Astrocyte of the hippocampus (primary cell): ENCODE measurements around the gene KDM6B.
"Not testable (repeated sequence)": the region's sequence is repeated elsewhere in the genome, so short reads cannot be mapped to it uniquely, and the experiment has no call there.

ENCODE experiments used
- DNase-seq: peaks from one replicate; pipeline ENCODE4 v3.0.0; 2011; ENCODE audit warnings: low read depth, low spot score

Gene KDM6B

GRCh38 chr17:7852262-7852670 lies 18.2 kb downstream of the KDM6B start:
- no peak for DNase-seq

GRCh38 chr17:7852919-7853690 lies 19.1 kb downstream of the KDM6B start:
- no peak for DNase-seq

- DNase-seq = no peak
These were observed 19.6 kb downstream of the KDM6B start for GRCh38 chr17:7853691-7854038.

GRCh38 chr17:7854078-7854777 lies 20.2 kb downstream of the KDM6B start:
- no peak for DNase-seq

- DNase-seq = no peak
These were observed 21.0 kb downstream of the KDM6B start, which contains the start of gene TMEM88 for GRCh38 chr17:7854851-7855659. Gene TMEM88 (plus strand): TSS chr17:7855066. CDS start chr17:7855075, 9 bp downstream.

- DNase-seq = no peak
These were observed 21.6 kb downstream of the KDM6B start for GRCh38 chr17:7855660-7856010.

GRCh38 chr17:7856011-7856810 lies 22.2 kb downstream of the KDM6B start:
- no peak for DNase-seq

GRCh38 chr17:7856811-7857712 lies 23.0 kb downstream of the KDM6B start, which contains the start of gene NAA38:
Gene NAA38 (minus strand): TSS chr17:7857559. CDS start chr17:7857463, 96 bp downstream.
- DNase-seq = peak; percentile 99

- peak; percentile 95 for DNase-seq
These were observed 23.9 kb downstream of the KDM6B start, which contains the start of gene CYB5D1 for GRCh38 chr17:7857713-7858521. Gene CYB5D1 (plus strand): TSS chr17:7858003. CDS start chr17:7858135, 132 bp downstream.

- peak; percentile 79 for DNase-seq
These were observed 24.4 kb downstream of the KDM6B start for GRCh38 chr17:7858522-7858810.

- DNase-seq = no peak
These were observed 25.0 kb downstream of the KDM6B start for GRCh38 chr17:7859028-7859427.

- DNase-seq = peak; percentile 64
These were observed 28.8 kb downstream of the KDM6B start for GRCh38 chr17:7862692-7863437.

- DNase-seq = not testable (repeated sequence)
These were observed 30.4 kb downstream of the KDM6B start for GRCh38 chr17:7864384-7864783.

GRCh38 chr17:7864995-7865650 lies 31.1 kb downstream of the KDM6B start:
- no peak for DNase-seq

- no peak for DNase-seq
These were observed 33.9 kb downstream of the KDM6B start for GRCh38 chr17:7867881-7868329.

GRCh38 chr17:7873051-7873450 lies 39.0 kb downstream of the KDM6B start:
- DNase-seq = no peak

GRCh38 chr17:7875804-7876370 lies 41.9 kb downstream of the KDM6B start:
- DNase-seq = no peak

- no peak for DNase-seq
These were observed 44.2 kb downstream of the KDM6B start for GRCh38 chr17:7878234-7878633.
